COLO829 (cell line): ENCODE results near the gene SKOR1.

Experiments
- DNase-seq: peaks from one replicate; pipeline ENCODE4 v3.0.0; 2012; ENCODE audit warnings: low spot score

Gene SKOR1, protein sequence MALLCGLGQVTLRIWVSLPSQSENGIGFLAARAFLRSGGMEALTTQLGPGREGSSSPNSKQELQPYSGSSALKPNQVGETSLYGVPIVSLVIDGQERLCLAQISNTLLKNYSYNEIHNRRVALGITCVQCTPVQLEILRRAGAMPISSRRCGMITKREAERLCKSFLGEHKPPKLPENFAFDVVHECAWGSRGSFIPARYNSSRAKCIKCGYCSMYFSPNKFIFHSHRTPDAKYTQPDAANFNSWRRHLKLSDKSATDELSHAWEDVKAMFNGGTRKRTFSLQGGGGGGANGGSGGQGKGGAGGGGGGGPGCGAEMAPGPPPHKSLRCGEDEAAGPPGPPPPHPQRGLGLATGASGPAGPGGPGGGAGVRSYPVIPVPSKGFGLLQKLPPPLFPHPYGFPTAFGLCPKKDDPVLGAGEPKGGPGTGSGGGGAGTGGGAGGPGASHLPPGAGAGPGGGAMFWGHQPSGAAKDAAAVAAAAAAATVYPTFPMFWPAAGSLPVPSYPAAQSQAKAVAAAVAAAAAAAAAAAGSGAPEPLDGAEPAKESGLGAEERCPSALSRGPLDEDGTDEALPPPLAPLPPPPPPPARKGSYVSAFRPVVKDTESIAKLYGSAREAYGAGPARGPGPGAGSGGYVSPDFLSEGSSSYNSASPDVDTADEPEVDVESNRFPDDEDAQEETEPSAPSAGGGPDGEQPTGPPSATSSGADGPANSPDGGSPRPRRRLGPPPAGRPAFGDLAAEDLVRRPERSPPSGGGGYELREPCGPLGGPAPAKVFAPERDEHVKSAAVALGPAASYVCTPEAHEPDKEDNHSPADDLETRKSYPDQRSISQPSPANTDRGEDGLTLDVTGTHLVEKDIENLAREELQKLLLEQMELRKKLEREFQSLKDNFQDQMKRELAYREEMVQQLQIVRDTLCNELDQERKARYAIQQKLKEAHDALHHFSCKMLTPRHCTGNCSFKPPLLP

GRCh38 chr15:67824976-67825880, at the start of gene SKOR1:
TSS of gene SKOR1 (plus strand) at chr15:67825509. CDS start at chr15:67825603, 94 bp downstream.
- DNase-seq, result no peak

DNA sequence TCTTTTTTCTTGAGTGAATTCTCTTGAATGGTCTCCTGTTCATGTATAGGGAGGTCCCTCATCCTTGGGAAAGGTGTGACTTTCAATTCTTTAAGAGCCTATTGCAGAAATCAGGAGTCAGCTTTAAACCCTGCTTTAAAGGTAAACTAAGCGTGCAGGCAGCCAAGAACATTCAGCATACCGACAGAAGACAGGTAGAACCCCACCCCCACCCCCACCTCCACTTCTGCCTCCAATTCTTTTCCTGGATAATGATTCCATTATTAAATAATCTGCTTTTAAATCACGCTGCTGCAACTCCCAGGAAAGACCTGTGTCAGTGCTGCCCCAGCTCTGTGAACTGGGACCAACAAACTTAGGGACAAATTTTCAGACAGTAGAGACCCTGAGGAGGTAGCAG, 49.3 kb upstream of the SKOR1 start:
- DNase-seq, result no peak

GRCh38 chr15:67776600-67776999, 48.7 kb upstream of the SKOR1 start:
- DNase-seq, result no peak

GRCh38 chr15:67777071-67777470, 48.2 kb upstream of the SKOR1 start:
- DNase-seq, result no peak

GRCh38 chr15:67777773-67778172, 47.5 kb upstream of the SKOR1 start:
- no peak for DNase-seq

GRCh38 chr15:67778968-67779548, 46.3 kb upstream of the SKOR1 start:
- DNase-seq, result no peak

DNA sequence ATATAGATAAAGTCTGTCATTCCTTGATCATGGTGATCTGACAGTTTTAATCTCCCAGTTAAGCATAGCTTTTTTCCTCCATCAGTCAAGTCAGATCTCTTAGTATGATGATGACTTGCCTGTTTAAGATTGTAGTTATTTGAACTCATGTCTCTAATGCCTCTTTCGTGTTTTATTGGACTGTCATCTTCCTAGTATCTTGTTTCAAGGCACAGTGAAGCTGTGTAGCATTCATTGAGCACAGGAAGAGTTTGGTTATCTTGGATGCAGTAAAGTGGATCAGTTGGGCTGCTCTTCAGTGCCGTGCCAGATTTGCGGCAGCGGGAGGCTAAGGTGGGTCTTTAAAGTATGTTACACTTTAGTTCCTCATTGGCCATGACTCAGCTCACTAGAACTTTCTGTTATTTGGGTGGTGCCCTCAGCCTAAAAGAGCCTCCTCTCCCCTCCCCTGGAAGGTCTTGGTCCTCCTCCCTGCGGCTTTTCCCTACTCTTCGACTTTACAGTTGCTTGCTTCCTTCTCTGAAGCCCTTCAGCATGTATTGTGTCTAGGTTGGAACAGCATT, 45.7 kb upstream of the SKOR1 start:
- no peak for DNase-seq

GRCh38 chr15:67781061-67781460, 44.2 kb upstream of the SKOR1 start:
- DNase-seq, result no peak

GRCh38 chr15:67781907-67782690, 43.2 kb upstream of the SKOR1 start:
- no peak for DNase-seq

DNA sequence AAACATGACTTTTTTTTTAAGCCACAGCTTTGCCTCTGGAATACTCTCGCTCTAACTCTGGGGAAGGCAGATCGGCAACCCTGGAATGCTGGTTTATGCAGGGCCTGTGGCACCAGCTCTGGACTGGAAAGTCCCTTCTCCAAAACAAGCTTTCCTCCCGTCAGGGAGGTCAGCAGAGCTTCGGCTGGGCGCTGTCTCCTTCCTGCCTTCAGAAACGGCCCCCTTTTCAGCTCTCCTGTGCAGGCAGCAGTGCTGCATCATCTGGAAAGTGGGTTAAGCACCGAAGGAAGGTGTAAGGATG, 42.7 kb upstream of the SKOR1 start:
- DNase-seq, result no peak

DNA sequence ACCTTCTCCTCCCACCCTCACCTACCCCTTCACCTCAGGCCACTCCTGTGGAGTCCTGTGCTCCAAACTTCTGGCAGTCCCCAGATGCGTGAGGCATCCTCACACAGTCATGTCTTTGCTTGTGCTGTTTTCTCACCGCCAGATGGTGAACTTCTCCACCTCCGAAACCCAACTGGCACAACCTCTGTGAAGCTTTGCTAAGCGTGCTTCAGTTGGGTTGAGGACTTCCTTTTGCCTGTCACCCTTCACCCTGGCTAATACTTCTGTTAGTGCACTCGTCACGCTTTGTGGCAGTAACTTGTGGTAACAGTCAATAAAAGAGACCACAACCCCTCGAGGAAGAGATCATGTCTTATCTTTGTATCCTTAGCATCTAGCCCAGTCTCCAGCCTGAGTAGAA, 42.0 kb upstream of the SKOR1 start:
- no peak for DNase-seq

GRCh38 chr15:67784090-67784781, 41.1 kb upstream of the SKOR1 start:
- DNase-seq, result no peak

GRCh38 chr15:67784856-67785430, 40.4 kb upstream of the SKOR1 start:
- DNase-seq, result no peak

- no peak for DNase-seq
Observed at GRCh38 chr15:67785431-67785830, 39.9 kb upstream of the SKOR1 start.

DNA sequence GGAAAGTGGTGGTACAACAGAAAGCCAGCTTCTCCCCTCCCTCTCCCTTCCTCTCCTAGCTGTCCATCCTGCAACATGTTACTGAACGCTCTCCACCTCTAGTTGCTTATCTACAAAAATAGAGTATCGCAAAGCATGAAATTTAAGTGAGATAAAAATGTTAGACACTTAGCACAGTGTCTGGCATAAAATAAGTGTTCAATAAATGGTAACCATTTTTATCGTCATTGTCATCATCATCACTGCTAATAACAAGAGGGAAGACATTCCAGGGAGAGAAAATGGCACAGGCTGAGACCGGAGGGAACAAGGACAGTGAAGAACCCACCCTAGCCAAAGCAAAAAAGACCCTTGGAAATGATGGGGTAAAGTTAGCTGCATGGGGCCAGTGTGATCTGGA, 38.7 kb upstream of the SKOR1 start:
- no peak for DNase-seq

GRCh38 chr15:67788986-67789385, 36.3 kb upstream of the SKOR1 start:
- DNase-seq, result no peak

DNA sequence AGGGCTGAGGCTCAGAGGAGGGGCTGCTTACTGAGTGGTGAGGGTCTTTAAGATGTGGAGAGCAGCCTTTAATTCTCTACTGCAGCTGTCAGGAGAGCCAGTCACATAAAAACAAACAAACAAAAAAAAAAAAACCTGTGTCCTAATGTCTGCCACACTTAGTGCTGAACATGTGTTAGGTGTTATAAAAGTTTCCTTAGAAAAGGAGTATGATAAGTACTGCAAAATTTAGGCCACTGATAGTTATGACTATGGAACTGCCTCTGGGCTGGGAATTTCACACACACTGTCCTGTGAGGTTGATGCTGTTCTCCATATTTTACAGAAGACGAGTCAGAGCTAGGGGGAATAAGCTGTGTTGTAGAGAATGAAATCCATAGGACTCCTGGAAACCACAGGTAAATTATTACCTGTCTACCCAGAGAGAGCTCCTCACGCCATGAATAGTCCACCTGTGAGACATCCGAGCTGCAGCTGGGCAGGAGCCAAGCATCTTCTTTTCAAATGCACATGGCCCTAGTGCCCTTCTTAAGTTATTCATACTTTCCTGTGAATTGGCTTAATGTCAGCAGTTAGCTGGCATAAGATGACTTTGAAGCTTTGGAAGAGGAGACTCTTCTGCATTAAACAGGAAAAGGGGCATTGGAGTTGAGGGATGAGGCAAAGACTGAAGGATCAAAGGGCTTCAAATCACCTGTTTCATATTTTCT, 34.5 kb upstream of the SKOR1 start:
- DNase-seq, result no peak

GRCh38 chr15:67792250-67792942, 32.9 kb upstream of the SKOR1 start:
- DNase-seq, result no peak
